Spleen (tissue), 7 donors: Measurements from ENCODE around the gene CRISP3.

Experiments
- CTCF ChIP-seq, 11 experiments: fragments of 200-600 bp in 7 of 11; fragments of 450-650 bp in 4 of 11; sonication (generic) in 4 of 11; IDR thresholded peaks in 8 of 11; conservative IDR thresholded peaks in 3 of 11; 1 replicate in 7 of 11; 2 replicates in 4 of 11; pipeline versions ENCODE4 v1.4.0 to v1.8.0; 2016 to 2021; ENCODE audit warnings: antibody characterized with exemption in 11 of 11, inconsistent platforms in 4 of 11, mild to moderate bottlenecking in 1 of 11
- POLR2A ChIP-seq, 3 donors: fragments of 450-650 bp; IDR thresholded peaks; one replicate each; pipeline ENCODE4 v1.5.1; 2017; ENCODE audit warnings: antibody characterized with exemption in 3 of 3, mild to moderate bottlenecking in 1 of 3
- donor health status: DM: no; HTN: no; CAD: no; lungs with moderate emphysema.
- donor health status: DM: no; HTN: no; CAD: no.
- donor health status: DM: no; HTN: no; CAD: no.

GRCh38 chr6:49787176-49787575 lies 43.0 kb upstream of the CRISP3 start, which contains the start of gene PGK2:
- TF ChIP-seq CTCF (IDR thresholded peaks at IDR 0.05 in 8 of 11, conservative IDR thresholded peaks at IDR 0.05 in 3 of 11) (no peak), POLR2A (IDR thresholded peaks at IDR 0.05) (no peak)
